NCI-H1930 (cell line): ENCODE data around the gene TNFRSF4.

ENCODE experiments used
- DNase-seq, 2 experiments: peaks; one replicate each; lab custom pipeline; 2025; lab: John Stamatoyannopoulos, UW

Gene TNFRSF4

DNA sequence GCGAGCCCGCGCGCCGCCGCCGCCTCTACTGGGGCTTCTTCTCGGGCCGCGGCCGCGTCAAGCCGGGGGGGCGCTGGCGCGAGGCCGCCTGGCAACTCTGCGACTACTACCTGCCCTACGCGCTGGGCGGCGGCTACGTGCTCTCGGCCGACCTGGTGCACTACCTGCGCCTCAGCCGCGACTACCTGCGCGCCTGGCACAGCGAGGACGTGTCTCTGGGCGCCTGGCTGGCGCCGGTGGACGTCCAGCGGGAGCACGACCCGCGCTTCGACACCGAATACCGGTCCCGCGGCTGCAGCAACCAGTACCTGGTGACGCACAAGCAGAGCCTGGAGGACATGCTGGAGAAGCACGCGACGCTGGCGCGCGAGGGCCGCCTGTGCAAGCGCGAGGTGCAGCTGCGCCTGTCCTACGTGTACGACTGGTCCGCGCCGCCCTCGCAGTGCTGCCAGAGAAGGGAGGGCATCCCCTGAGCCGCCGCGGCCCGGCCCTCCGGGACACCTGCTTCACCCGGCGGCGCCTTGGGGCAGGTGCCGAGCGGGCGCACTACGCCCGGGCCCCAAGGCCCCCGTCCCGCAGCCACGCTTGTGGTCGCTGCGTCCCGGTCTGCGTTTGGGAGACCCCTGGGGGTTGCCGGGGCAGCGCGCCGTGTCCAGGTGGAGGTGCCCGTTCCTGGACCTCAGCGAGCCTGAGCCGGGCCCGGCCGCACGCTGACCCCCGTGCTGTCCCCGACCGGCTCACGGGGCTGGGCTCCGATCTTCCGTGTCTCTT, 19.0 kb upstream of the TNFRSF4 start:
- DNase-seq, result no peak

DNA sequence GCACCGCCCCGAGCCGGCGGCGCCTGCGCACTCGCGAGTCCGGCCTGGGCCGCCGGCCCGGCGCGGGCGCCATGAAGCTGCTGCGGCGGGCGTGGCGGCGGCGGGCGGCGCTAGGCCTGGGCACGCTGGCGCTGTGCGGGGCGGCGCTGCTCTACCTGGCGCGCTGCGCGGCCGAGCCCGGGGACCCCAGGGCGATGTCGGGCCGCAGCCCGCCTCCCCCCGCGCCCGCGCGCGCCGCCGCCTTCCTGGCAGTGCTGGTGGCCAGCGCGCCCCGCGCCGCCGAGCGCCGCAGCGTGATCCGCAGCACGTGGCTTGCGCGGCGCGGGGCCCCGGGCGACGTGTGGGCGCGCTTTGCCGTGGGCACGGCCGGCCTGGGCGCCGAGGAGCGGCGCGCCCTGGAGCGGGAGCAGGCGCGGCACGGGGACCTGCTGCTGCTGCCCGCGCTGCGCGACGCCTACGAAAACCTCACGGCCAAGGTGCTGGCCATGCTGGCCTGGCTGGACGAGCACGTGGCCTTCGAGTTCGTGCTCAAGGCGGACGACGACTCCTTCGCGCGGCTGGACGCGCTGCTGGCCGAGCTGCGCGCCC, 18.3 kb upstream of the TNFRSF4 start, which contains the start of gene B3GALT6:
Gene B3GALT6, plus strand, starts transcription at position 30 of the 588 bp plus-strand sequence. Its CDS starts 42 bp downstream, at position 72.
- no peak for DNase-seq

- peak; percentile 91 to 97 for DNase-seq
These were observed 17.7 kb upstream of the TNFRSF4 start, which contains the start of gene SDF4 for GRCh38 chr1:1231400-1232207. SDF4 (minus strand) TSS chr1:1232001; CDS start chr1:1228772, 3,229 bp downstream.

DNA sequence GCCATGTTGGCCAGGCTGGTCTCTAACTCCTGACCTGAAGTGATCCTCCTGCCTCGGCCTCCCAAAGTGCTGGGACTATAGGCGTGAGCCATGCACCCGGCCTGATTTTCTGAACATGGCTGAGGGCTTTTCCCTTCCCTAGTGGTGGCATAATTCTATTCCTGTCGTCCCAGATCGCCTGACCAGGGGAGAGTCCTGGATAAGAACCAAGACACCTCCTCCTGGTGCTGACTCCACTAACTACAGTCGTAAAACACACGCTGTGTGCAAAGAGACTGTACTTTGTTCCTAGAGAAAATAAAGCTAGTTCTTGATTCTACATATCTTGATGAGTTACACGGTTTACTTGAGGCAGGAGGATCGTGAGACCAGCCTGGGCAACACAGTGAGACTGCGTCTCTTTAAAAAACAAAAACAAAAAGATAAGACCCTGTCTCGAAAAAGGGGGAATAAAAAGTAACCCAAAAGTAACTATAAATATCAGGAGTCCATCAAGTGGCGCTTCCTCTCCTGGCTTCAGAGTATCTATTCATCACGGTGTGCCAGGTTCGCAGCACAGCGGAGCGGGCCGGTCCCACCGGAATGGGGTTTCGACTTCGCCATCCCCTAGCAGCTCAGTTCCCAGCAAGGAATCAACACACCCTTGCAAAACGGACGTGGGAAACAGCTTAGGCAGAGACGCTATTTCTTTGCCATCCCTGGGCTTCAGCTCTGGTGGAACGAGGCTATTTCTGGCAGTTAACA, 16.9 kb upstream of the TNFRSF4 start:
- DNase-seq, result no peak

- DNase-seq, result no peak
These were observed 15.8 kb upstream of the TNFRSF4 start for GRCh38 chr1:1229770-1230169.

DNA sequence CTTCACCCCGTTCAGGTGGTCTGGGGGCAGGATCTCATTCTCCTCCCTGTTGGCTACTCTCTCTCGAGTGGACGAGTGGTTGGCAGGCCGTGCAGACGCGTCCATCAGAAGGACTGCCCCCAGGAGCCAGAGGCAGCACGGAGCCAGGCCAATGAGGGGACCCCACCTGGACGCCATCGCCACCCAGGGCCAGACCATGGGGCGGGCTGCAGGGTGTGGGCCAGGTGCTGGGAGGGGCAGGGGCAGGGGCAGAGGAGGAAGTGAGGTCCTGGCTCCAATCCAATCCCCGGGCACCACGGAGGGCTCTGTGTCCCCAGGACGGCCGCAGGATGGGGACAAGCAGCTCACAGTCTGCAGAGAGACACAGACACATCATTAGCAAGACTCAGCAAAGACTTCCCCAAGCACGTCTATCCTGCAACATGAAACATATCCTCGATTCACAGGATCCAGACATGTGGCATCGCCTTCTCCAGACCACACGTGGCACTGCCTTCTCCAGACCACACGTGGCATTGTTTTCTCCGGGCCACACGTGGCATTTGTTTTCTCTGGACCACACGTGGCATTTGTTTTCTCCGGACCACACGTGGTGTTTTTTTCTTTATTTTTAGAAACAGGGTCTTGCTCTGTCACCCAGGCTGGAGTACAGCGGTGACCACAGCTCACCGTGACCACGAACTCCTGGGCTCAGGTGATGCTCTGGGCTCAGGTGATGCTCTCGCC, 14.8 kb upstream of the TNFRSF4 start:
- DNase-seq, result no peak

DNA sequence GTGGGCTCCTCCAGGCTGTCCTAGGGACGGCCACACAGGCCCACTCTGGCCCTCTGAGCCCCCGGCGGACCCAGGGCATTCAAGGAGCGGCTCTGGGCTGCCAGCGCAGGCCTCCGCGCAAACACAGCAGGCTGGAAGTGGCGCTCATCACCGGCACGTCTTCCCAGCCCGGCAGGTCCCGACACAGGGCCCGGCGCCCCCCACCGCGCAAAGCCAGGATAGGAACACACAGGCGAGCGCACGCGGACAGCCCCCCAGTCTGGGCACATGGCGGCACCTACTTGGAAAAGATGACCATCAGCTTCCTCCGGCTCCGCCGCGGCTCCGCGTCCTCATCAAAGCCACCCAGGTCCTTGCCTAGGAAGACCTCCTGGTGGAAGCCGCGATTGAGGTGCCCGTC, 14.2 kb upstream of the TNFRSF4 start:
- DNase-seq, result no peak

DNA sequence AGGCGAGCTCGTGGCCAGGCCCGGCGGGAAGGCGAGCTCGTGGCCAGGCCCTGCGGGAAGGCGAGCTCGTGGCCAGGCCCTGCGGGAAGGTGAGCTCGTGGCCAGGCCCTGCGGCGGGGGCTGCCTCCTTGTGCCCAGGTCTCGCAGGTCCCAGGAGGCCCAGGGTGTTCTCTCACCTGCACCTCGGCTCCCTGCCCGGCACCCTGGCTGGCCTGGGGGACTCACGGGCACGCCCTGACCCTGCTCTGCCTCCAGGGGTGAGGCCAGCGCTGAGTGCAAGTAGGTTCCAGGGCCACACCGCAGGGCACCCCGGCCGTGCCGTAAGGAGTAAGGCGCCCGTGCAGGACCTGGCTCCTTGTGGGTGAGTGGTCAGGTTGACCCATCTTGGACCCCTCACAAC, 13.4 kb upstream of the TNFRSF4 start:
- DNase-seq, result no peak

- no peak for DNase-seq
These were observed 12.8 kb upstream of the TNFRSF4 start for GRCh38 chr1:1226566-1227362.

- no peak for DNase-seq
These were observed 12.0 kb upstream of the TNFRSF4 start for GRCh38 chr1:1225913-1226312.

DNA sequence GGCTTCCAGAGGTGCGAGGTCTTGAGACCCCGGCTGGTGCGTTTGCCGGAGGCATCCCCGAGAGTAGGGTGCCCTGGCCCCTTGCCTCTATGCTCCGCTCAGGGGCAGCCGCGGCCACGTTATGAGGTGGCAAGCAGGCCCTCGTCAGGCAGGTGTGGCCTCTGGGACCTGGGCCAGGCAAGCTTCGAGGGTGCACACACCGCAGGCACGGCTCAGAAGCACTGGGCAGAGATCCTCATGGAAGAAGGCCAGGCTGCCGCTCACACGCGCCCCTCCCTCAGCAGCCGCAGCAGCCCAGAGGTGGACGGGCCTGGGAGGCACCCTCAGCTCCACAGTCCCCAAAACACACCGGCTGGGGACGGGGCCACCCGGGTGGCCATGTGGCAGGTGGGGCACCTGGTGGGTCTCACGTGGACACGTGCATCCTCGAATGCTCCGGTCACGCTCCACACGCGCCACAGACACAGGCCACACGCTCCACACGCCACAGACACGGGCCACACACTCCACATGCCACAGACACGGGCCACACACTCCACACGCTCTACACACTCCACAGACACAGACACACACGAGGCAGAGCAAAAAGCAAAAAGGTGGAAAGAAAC, 11.4 kb upstream of the TNFRSF4 start:
- DNase-seq, result no peak

DNA sequence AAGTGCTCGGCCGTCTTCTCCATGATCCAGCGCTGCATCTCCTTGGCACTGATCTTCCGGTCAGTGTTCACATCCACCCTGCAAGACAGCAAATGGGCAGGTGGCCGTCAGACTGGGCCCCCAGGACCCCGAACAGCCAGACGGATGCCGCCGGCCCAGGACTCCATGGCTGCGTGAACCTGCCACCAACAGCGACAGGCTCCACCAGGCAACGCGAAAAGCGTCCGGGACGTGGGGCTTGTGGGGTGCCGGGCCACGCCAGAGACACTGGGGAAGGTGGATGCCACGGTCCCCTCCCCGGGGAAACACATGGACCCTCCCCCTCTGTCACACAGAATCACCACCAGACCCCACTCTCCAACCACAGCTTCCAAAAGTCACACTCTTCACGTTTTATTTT, 9.9 kb upstream of the TNFRSF4 start:
- no peak for DNase-seq

DNA sequence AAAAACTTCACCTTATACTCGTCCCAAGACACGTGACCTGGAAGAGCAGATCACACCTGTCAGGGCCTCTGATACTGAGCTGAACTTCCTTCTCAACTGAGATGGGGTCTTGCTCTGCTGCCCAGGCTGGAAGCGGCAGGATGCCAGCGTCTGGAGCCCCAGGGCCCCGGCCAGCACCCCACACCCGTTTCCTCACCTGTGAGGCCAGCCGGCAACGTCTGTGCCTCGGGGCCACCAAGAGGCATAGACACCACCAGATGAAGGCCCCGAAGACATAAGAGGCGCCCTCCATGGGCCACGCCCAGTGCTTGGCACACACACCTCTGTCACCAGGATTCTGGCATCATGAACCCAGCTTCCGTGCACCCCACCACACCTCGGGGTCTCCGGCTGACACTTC, 9.4 kb upstream of the TNFRSF4 start:
- no peak for DNase-seq

DNA sequence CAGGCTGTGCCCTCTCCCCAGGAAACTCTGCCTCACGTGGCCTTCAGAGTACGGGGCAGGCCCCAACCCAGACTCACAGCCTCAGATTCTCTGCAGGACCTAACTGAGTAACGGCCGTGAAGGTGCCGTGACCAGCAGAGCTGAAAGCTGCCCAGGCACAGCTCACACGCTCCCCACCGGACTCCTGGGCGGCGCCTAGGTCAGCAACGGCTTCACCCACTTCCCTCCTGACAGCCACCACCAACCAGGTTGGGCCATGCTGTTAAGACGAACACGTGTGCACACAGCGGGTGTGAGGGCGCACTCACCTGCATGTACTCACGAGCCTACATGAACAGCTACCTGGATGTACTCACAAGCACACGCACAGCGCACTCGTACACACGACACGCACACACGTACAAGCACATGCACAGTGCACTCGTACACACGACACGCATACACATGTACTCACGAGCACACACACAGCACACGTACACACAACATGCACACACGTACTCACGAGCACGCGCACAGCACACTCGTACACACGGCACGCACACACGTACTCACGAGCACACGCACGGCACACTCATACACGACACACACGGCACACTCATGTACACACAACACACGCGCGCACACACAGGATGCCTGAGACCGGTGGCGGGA, 8.7 kb upstream of the TNFRSF4 start:
- DNase-seq, result no peak

- DNase-seq, result no peak
These were observed 8.1 kb upstream of the TNFRSF4 start for GRCh38 chr1:1221887-1222574.

GRCh38 chr1:1220197-1220596, 6.2 kb upstream of the TNFRSF4 start:
- no peak for DNase-seq

- DNase-seq, result no peak
These were observed 5.4 kb upstream of the TNFRSF4 start for GRCh38 chr1:1219341-1219740.

GRCh38 chr1:1218524-1219200, 4.7 kb upstream of the TNFRSF4 start:
- DNase-seq, result no peak
